ENCODE data around the gene GMEB2.
A peak's percentile ranks its signal among the peaks of the same experiment; 100 is the strongest.
"Not testable (repeated sequence)": the region's sequence is repeated elsewhere in the genome, so short reads cannot be mapped to it uniquely, and the experiment has no call there.

The GMEB2 gene

GRCh38 chr20:63626424-63627128, at the start of gene GMEB2:
TSS of gene GMEB2 (minus strand) at chr20:63627101. CDS start at chr20:63619397, 7,704 bp downstream.
- peak; percentile 68 for DNase-seq

GRCh38 chr20:63675681-63676368, 48.9 kb upstream of the GMEB2 start:
- no peak for DNase-seq

- DNase-seq, result no peak
Observed at GRCh38 chr20:63673951-63674350, 47.0 kb upstream of the GMEB2 start.

- DNase-seq, result no peak
Observed at GRCh38 chr20:63672666-63673065, 45.8 kb upstream of the GMEB2 start.

- not testable (repeated sequence) for DNase-seq
Observed at GRCh38 chr20:63671695-63672094, 44.8 kb upstream of the GMEB2 start.

GRCh38 chr20:63668351-63668750, 41.5 kb upstream of the GMEB2 start:
- DNase-seq, result no peak

- DNase-seq, result no peak
Observed at GRCh38 chr20:63667858-63668257, 41.0 kb upstream of the GMEB2 start.

GRCh38 chr20:63665708-63666107, 38.8 kb upstream of the GMEB2 start:
- DNase-seq, result no peak

- no peak for DNase-seq
Observed at GRCh38 chr20:63664861-63665594, 38.1 kb upstream of the GMEB2 start.

- DNase-seq, result no peak
Observed at GRCh38 chr20:63664143-63664851, 37.4 kb upstream of the GMEB2 start.

- no peak for DNase-seq
Observed at GRCh38 chr20:63663332-63664066, 36.6 kb upstream of the GMEB2 start.

GRCh38 chr20:63662813-63663189, 35.9 kb upstream of the GMEB2 start:
- no peak for DNase-seq

- no peak for DNase-seq
Observed at GRCh38 chr20:63661959-63662812, 35.3 kb upstream of the GMEB2 start.

GRCh38 chr20:63661108-63661507, 34.2 kb upstream of the GMEB2 start:
- no peak for DNase-seq

- DNase-seq, result no peak
Observed at GRCh38 chr20:63660622-63661021, 33.7 kb upstream of the GMEB2 start.

GRCh38 chr20:63660174-63660573, 33.3 kb upstream of the GMEB2 start:
- DNase-seq, result not testable (repeated sequence)

- DNase-seq, result no peak
Observed at GRCh38 chr20:63659370-63659769, 32.5 kb upstream of the GMEB2 start.

GRCh38 chr20:63658749-63659187, 31.9 kb upstream of the GMEB2 start:
- DNase-seq, result no peak

GRCh38 chr20:63657937-63658748, 31.2 kb upstream of the GMEB2 start, which contains the start of gene RTEL1:
TSS of gene RTEL1 (plus strand) at chr20:63658312. CDS start at chr20:63659403, 1,091 bp downstream.
- DNase-seq, result peak; percentile 82

- DNase-seq, result no peak
Observed at GRCh38 chr20:63657260-63657936, 30.5 kb upstream of the GMEB2 start.

All from NCI-H2029 (cell line).